Measurements from ENCODE around the gene SNX5. TPM values are rescaled to one million over a fixed set of nuclear protein-coding genes. Genes with fewer than 3 reads are reported as not detected.

SNX5 gene
- total and polyA plus RNA-seq, 10 of the 15 experiments (the other 5 are each of a cell fraction or from before 2014, with no cell fraction given): 92.9 to 316 (median 245) TPM

GRCh38 chr20:17956099-17956685 is 12.4 kb downstream of the SNX5 start (continued):
- no peak for TF ChIP-seq E2F8 (IDR thresholded peaks at IDR 0.05; ENCODE audit: low read depth, partially characterized antibody)
- TF ChIP-seq PAX5 (IDR thresholded peaks at IDR 0.05; ENCODE audit: borderline replicate concordance, low read depth, low read length): no peak
- TF ChIP-seq EP300 (IDR thresholded peaks at IDR 0.05; ENCODE audit: borderline replicate concordance in 1 of 2, control insufficient read depth in 1 of 2, low read depth in 2 of 2, low read length in 2 of 2): peak in 1 of 2 experiments; percentile 47; a peak in 1 of 4 replicates

DNA sequence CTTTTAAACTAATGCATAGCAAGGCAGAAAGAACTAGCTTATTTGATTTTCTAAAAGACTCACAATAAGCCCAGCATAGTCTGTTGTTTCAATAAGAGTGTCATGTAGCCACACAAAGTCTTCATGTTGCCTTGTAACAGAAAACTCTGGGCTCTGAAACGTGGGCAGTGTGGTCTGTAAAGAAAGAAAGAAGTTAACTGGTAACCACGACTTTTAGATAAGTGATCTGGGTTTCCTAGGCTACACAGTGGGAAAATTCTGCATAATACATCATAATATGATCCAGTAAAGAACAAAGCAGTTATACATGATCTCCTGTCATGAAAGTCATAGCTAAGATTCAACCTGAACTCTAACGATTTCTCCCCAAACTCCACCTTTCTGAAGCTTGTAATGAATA is 13.3 kb downstream of the SNX5 start:
- ATAC-seq: no peak
- H3K27ac ChIP-seq (ENCODE audit: control insufficient read depth, insufficient read depth): peak overlapping the region; percentile 59
- 11% methylated on average over 3 of the region's 3 CpGs for WGBS (ENCODE audit: insufficient coverage, insufficient replicate concordance, low lambda C conversion rate, missing lambda C conversion rate)
- no TSS peak for BruUV-seq (replicated peaks)
- H4K20me1 ChIP-seq (ENCODE audit: control insufficient read depth, insufficient read depth): peaks cover 7% of the 10 kb centered on the region
- H3K79me2 ChIP-seq (ENCODE audit: control insufficient read depth, insufficient read depth, low read length): peaks cover 78% of the 10 kb centered on the region
- H3K4me1 ChIP-seq (ENCODE audit: control insufficient read depth, insufficient read depth, low read length): peaks cover 38% of the 10 kb centered on the region
- CTCF ChIA-PET: interaction anchor here (0.8 to 8.9 kb wide), 9 partner anchors 8 to 276 kb away, joined by 3 to 88 read pairs (median 8); partner anchors contain the start of genes MGME1 and SNX5
- SMC1A ChIA-PET (ENCODE audit: uncharacterized antibody, unreplicated experiment): interaction anchor here (0.7 to 5.7 kb wide), 13 partner anchors 10 to 383 kb away, joined by 3 to 32 read pairs (median 5); partner anchors contain the start of gene SNX5
- peak overlapping the region; percentile 43; the same call in 1 of the 2 replicates for H3K4me3 ChIP-seq
- H2AFZ ChIP-seq (ENCODE audit: control insufficient read depth, low read depth, low read length): no peak overlapping the region
- H3K4me2 ChIP-seq (ENCODE audit: control insufficient read depth, insufficient read depth): peak overlapping the region; percentile 56; the same call in 1 of the 2 replicates
- FAIRE-seq: no peak
- intact Hi-C loops (cut with micrococcal nuclease; ENCODE audit: unreplicated experiment): loop anchor here (5.0 kb wide), 1 partner anchor 37 kb away; no protein-coding TSS in a partner anchor
- no peaks in the 10 kb centered on the region for H3K27me3 ChIP-seq (replicated peaks in 1 of 2; ENCODE audit: control insufficient read depth in 2 of 2, insufficient read depth in 2 of 2, low read length in 1 of 2)
- in situ Hi-C loops (cut with MboI): no loop called here
- peaks cover 15 to 34% of the 10 kb centered on the region in 2 experiments for H3K36me3 ChIP-seq (ENCODE audit: control insufficient read depth in 2 of 2, insufficient read depth in 2 of 2, low read length in 1 of 2)
- no peak overlapping the region for H3K9ac ChIP-seq (ENCODE audit: control insufficient read depth, insufficient read depth, low read length)
- no peaks in the 10 kb centered on the region for H3K9me3 ChIP-seq (replicated peaks; ENCODE audit: control insufficient read depth, insufficient read depth, low read length)
- DNase-seq (ENCODE audit: low read depth, low spot score): no peak
- RAD21 ChIA-PET (ENCODE audit: unreplicated experiment): interaction anchor here (0.6 to 4.8 kb wide), 7 partner anchors 9 to 413 kb away, joined by 3 to 31 read pairs (median 4); partner anchors contain the start of gene RRBP1
- POLR2A ChIA-PET: interaction anchor here (0.7 to 4.8 kb wide), 4 partner anchors 11 to 51 kb away, joined by 3 to 74 read pairs (median 20); partner anchors contain the start of genes MGME1 and SNX5
- TF ChIP-seq, protein P1, sequence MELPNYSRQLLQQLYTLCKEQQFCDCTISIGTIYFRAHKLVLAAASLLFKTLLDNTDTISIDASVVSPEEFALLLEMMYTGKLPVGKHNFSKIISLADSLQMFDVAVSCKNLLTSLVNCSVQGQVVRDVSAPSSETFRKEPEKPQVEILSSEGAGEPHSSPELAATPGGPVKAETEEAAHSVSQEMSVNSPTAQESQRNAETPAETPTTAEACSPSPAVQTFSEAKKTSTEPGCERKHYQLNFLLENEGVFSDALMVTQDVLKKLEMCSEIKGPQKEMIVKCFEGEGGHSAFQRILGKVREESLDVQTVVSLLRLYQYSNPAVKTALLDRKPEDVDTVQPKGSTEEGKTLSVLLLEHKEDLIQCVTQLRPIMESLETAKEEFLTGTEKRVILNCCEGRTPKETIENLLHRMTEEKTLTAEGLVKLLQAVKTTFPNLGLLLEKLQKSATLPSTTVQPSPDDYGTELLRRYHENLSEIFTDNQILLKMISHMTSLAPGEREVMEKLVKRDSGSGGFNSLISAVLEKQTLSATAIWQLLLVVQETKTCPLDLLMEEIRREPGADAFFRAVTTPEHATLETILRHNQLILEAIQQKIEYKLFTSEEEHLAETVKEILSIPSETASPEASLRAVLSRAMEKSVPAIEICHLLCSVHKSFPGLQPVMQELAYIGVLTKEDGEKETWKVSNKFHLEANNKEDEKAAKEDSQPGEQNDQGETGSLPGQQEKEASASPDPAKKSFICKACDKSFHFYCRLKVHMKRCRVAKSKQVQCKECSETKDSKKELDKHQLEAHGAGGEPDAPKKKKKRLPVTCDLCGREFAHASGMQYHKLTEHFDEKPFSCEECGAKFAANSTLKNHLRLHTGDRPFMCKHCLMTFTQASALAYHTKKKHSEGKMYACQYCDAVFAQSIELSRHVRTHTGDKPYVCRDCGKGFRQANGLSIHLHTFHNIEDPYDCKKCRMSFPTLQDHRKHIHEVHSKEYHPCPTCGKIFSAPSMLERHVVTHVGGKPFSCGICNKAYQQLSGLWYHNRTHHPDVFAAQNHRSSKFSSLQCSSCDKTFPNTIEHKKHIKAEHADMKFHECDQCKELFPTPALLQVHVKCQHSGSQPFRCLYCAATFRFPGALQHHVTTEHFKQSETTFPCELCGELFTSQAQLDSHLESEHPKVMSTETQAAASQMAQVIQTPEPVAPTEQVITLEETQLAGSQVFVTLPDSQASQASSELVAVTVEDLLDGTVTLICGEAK (IDR thresholded peaks at IDR 0.05; ENCODE audit: borderline replicate concordance): no peak
- TF ChIP-seq FOXM1 (IDR thresholded peaks at IDR 0.05; ENCODE audit: low read depth, low read length) (no peak), CBX3 (IDR thresholded peaks at IDR 0.05; ENCODE audit: borderline replicate concordance, low read depth) (no peak), KDM1A (IDR thresholded peaks at IDR 0.05; ENCODE audit: borderline replicate concordance) (no peak), CREM (IDR thresholded peaks at IDR 0.05; ENCODE audit: low read depth) (no peak), FOS (IDR thresholded peaks at IDR 0.05; ENCODE audit: borderline replicate concordance, extremely low read depth, insufficient read length) (no peak), RCOR1 (conservative IDR thresholded peaks at IDR 0.05; ENCODE audit: low read depth, low read length) (no peak), TBL1XR1 (IDR thresholded peaks at IDR 0.05; ENCODE audit: low read depth, low read length) (no peak), ZNF207 (IDR thresholded peaks at IDR 0.05; ENCODE audit: borderline replicate concordance) (no peak), ATF3 (IDR thresholded peaks at IDR 0.05; ENCODE audit: borderline replicate concordance, extremely low read depth, low read depth, low read length) (no peak), YY1 (IDR thresholded peaks at IDR 0.05; ENCODE audit: low read depth, low read length) (no peak)
